Measurements from ENCODE around the gene TSTD1. TPM values are rescaled to one million over a fixed set of nuclear protein-coding genes. Genes with fewer than 3 reads are reported as not detected.
"Not testable (repeated sequence)": the region's sequence is repeated elsewhere in the genome, so short reads cannot be mapped to it uniquely, and the experiment has no call there.

TSTD1 gene
- total RNA-seq, 1 experiment from 2014 or later, result 67.6 TPM

DNA sequence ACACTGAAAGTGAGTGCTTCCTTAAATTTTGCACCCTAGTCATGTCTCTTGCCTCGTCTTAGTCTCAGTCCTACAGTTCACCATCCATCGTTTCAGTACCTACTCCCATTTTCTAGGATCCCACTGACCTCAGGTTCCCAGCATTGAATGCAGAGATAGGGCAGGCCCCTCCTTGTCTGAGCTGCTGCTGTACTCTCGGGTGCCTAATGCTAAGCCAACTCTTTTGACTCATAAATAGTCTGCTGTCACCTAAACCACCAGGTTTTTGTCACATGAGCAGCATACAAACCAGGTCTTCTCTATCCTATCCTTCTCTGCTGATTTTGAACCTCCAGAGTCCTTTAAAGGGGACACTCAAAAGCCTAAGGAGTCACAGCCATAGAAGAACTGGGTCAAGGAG, 27.9 kb upstream of the TSTD1 start:
- BruUV-seq (replicated peaks), result no TSS peak
- H3K27me3 Mint-ChIP-seq (ENCODE audit: unreplicated experiment), result peaks cover 9% of the 10 kb centered on the region
- DNase-seq, result no peak
- intact Hi-C loops (cut with micrococcal nuclease; ENCODE audit: unreplicated experiment), result no loop called here
- H3K4me1 Mint-ChIP-seq (ENCODE audit: low read depth, unreplicated experiment), result peaks cover 10% of the 10 kb centered on the region
- H3K4me3 Mint-ChIP-seq (ENCODE audit: low read depth, unreplicated experiment), result no peak overlapping the region
- no peak overlapping the region for H3K27ac Mint-ChIP-seq (ENCODE audit: unreplicated experiment)
- CTCF ChIA-PET, result no interaction called here
- TF ChIP-seq, protein P1, sequence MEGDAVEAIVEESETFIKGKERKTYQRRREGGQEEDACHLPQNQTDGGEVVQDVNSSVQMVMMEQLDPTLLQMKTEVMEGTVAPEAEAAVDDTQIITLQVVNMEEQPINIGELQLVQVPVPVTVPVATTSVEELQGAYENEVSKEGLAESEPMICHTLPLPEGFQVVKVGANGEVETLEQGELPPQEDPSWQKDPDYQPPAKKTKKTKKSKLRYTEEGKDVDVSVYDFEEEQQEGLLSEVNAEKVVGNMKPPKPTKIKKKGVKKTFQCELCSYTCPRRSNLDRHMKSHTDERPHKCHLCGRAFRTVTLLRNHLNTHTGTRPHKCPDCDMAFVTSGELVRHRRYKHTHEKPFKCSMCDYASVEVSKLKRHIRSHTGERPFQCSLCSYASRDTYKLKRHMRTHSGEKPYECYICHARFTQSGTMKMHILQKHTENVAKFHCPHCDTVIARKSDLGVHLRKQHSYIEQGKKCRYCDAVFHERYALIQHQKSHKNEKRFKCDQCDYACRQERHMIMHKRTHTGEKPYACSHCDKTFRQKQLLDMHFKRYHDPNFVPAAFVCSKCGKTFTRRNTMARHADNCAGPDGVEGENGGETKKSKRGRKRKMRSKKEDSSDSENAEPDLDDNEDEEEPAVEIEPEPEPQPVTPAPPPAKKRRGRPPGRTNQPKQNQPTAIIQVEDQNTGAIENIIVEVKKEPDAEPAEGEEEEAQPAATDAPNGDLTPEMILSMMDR (IDR thresholded peaks at IDR 0.05; ENCODE audit: unreplicated experiment), result no peak
- no peaks in the 10 kb centered on the region for H3K9me3 Mint-ChIP-seq (ENCODE audit: low read depth, unreplicated experiment)
- H3K36me3 Mint-ChIP-seq (ENCODE audit: insufficient read depth, unreplicated experiment), result no peaks in the 10 kb centered on the region

- H3K4me1 Mint-ChIP-seq (ENCODE audit: low read depth, unreplicated experiment); H3K4me3 Mint-ChIP-seq (ENCODE audit: low read depth, unreplicated experiment); H3K36me3 Mint-ChIP-seq (ENCODE audit: insufficient read depth, unreplicated experiment); H3K27me3 Mint-ChIP-seq (ENCODE audit: unreplicated experiment); intact Hi-C loops (cut with micrococcal nuclease; ENCODE audit: unreplicated experiment); BruUV-seq (replicated peaks); H3K9me3 Mint-ChIP-seq (ENCODE audit: low read depth, unreplicated experiment); H3K27ac Mint-ChIP-seq (ENCODE audit: unreplicated experiment); DNase-seq: not testable (repeated sequence)
- CTCF ChIA-PET, result interaction anchor here (0.6 kb wide), 1 partner anchor 325 kb away, joined by 4 read pairs; no protein-coding TSS in a partner anchor
Observed at GRCh38 chr1:161065681-161066080, 26.9 kb upstream of the TSTD1 start.

DNA sequence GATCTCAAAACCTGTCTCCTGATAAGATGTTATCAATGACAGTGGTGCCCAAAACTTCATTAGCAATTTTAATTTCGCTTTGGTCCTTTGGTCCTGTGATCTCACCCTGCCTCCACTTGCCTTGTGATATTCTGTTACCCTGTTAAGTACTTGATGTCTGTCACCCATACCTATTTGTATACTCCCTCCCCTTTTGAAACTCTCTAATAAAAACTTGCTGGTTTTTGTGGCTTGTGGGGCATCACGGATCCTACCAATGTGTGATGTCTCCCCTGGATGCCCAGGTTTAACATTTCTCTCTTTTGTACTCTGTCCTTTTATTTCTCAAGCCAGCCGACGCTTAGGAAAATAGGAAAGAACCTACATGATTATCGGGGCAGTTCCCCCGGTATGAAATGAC, 25.2 kb upstream of the TSTD1 start:
- H3K36me3 Mint-ChIP-seq (ENCODE audit: insufficient read depth, unreplicated experiment); H3K4me3 Mint-ChIP-seq (ENCODE audit: low read depth, unreplicated experiment); DNase-seq; H3K9me3 Mint-ChIP-seq (ENCODE audit: low read depth, unreplicated experiment); H3K27me3 Mint-ChIP-seq (ENCODE audit: unreplicated experiment); BruUV-seq (replicated peaks); H3K4me1 Mint-ChIP-seq (ENCODE audit: low read depth, unreplicated experiment); H3K27ac Mint-ChIP-seq (ENCODE audit: unreplicated experiment); CTCF ChIA-PET: not testable (repeated sequence)
- intact Hi-C loops (cut with micrococcal nuclease; ENCODE audit: unreplicated experiment), result loop anchor here (5.0 kb wide), 1 partner anchor 33 kb away; the partner anchor contains the start of gene KLHDC9

GRCh38 chr1:161061419-161061818, 22.7 kb upstream of the TSTD1 start:
- intact Hi-C loops (cut with micrococcal nuclease; ENCODE audit: unreplicated experiment), result loop anchor here (5.0 kb wide), 1 partner anchor 36 kb away; the partner anchor contains the start of gene KLHDC9
- H3K36me3 Mint-ChIP-seq (ENCODE audit: insufficient read depth, unreplicated experiment), result peaks cover 7% of the 10 kb centered on the region
- H3K27me3 Mint-ChIP-seq (ENCODE audit: unreplicated experiment), result peaks cover 9% of the 10 kb centered on the region
- peaks cover 10% of the 10 kb centered on the region for H3K4me1 Mint-ChIP-seq (ENCODE audit: low read depth, unreplicated experiment)
- TF ChIP-seq, protein P1 (IDR thresholded peaks at IDR 0.05; ENCODE audit: unreplicated experiment), result no peak
- CTCF ChIA-PET, result no interaction called here
- H3K27ac Mint-ChIP-seq (ENCODE audit: unreplicated experiment), result no peak overlapping the region
- BruUV-seq (replicated peaks), result no TSS peak
- no peak for DNase-seq
- H3K9me3 Mint-ChIP-seq (ENCODE audit: low read depth, unreplicated experiment), result no peaks in the 10 kb centered on the region
- no peak overlapping the region for H3K4me3 Mint-ChIP-seq (ENCODE audit: low read depth, unreplicated experiment)

DNA sequence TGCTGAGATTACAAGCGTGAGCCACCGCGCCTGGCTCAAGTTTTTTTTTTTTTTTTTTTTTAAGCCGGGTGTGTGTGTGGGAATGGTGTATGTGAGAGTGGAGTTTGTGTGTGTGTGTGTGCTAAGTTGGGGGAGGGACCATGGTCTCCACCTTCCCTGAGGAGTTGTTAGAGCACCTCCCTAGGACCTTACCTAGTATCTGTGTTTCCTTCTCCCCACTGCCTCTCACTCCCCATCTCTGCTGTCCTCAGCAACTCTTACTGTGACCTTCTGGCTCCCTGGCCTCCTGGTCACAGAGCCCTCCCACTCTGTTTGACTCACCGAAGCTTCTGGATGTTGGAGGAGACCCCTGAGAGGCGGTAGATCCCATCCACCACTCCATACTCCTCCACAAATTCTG, 20.5 kb upstream of the TSTD1 start:
- BruUV-seq (replicated peaks), result no TSS peak
- CTCF ChIA-PET, result no interaction called here
- TF ChIP-seq, protein P1 (IDR thresholded peaks at IDR 0.05; ENCODE audit: unreplicated experiment), result no peak
- intact Hi-C loops (cut with micrococcal nuclease; ENCODE audit: unreplicated experiment), result no loop called here
- Mint-ChIP-seq H3K27me3 (ENCODE audit: unreplicated experiment) (peaks cover 9% of the 10 kb centered on the region), H3K9me3 (ENCODE audit: low read depth, unreplicated experiment) (no peaks in the 10 kb centered on the region), H3K36me3 (ENCODE audit: insufficient read depth, unreplicated experiment) (peaks cover 7% of the 10 kb centered on the region), H3K27ac (ENCODE audit: unreplicated experiment) (no peak overlapping the region), H3K4me3 (ENCODE audit: low read depth, unreplicated experiment) (no peak overlapping the region), H3K4me1 (ENCODE audit: low read depth, unreplicated experiment) (peaks cover 7% of the 10 kb centered on the region)
- DNase-seq, result no peak

Data from Calu3 (cell line).